Hepatocyte (in vitro differentiated cells): ENCODE data around the gene PFDN4.

Experiments used
- EZH2 ChIP-seq: fragments of 200-600 bp; sonication (generic); IDR thresholded peaks from 2 replicates; pipeline ENCODE4 v1.6.1; 2016; ENCODE audit warnings: antibody characterized with exemption, mild to moderate bottlenecking, borderline replicate concordance
- TF ChIP-seq, protein P1 (sequence below): fragments of 200-600 bp; sonication (generic); IDR thresholded peaks from 2 replicates; pipeline ENCODE4 v1.5.1; 2016; ENCODE audit warnings: antibody characterized with exemption, mild to moderate bottlenecking; ENCODE audit not compliant: poor library complexity

DNA sequence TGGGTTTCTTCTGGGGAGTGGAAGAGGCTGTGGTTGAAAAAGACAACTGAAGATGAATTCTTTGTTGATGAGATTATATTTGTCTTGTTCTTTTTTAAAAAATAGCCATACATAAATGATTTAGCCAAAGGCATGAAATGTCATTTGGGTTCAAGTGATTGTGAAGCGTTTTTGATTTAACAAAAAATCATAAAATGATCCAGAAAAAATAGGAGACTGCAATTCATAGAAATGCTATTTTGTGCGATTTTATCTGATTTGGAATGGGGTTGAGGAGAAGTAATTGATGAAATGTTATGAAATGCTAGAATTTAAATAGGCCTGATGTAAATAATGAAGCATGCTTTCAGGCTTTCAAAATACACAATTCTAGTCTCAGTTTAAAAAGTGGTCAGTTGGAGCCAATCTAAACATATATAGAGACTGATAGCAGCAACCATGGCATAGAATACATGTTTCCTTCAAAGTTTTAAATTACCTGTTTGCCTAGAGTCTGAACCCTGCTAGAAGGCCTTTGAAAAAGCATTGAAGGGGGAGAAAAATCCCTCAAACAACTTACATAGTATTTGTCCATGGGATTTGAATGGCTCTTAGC is 21.8 kb downstream of the PFDN4 start:
- TF ChIP-seq, protein P1, sequence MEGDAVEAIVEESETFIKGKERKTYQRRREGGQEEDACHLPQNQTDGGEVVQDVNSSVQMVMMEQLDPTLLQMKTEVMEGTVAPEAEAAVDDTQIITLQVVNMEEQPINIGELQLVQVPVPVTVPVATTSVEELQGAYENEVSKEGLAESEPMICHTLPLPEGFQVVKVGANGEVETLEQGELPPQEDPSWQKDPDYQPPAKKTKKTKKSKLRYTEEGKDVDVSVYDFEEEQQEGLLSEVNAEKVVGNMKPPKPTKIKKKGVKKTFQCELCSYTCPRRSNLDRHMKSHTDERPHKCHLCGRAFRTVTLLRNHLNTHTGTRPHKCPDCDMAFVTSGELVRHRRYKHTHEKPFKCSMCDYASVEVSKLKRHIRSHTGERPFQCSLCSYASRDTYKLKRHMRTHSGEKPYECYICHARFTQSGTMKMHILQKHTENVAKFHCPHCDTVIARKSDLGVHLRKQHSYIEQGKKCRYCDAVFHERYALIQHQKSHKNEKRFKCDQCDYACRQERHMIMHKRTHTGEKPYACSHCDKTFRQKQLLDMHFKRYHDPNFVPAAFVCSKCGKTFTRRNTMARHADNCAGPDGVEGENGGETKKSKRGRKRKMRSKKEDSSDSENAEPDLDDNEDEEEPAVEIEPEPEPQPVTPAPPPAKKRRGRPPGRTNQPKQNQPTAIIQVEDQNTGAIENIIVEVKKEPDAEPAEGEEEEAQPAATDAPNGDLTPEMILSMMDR: no peak
- TF ChIP-seq EZH2: no peak
